Measurements from ENCODE around the gene ACOT7. TPM values are rescaled to one million over a fixed set of nuclear protein-coding genes. Genes with fewer than 3 reads are reported as not detected.

The ACOT7 gene
- total RNA-seq, 2 experiments from 2014 or later, result 23.4 to 53.6 TPM

- H3K79me2 ChIP-seq (ENCODE audit: insufficient read depth, low read depth, low read length), result peaks cover 9% of the 10 kb centered on the region
- BruUV-seq (replicated peaks), result no TSS peak
These were observed 3.6 kb downstream of the ACOT7 start for GRCh38 chr1:6389971-6390370.

GRCh38 chr1:6386371-6386949, 7.1 kb downstream of the ACOT7 start:
- Histone ChIP-seq H3K9me2 (ENCODE audit: insufficient read depth, low read length) (no peaks in the 10 kb centered on the region), H3K4me2 (ENCODE audit: low read length) (no peak overlapping the region), H3K36me3 (ENCODE audit: insufficient read depth, low read length) (peaks cover 7% of the 10 kb centered on the region; the same call in 1 of the 2 replicates), H3K27ac (ENCODE audit: low read depth, low read length, poor library complexity, severe bottlenecking) (no peak overlapping the region), H3K79me2 (ENCODE audit: insufficient read depth, low read depth, low read length) (peaks cover 10% of the 10 kb centered on the region), H4K20me1 (ENCODE audit: insufficient read depth, low read length) (no peaks in the 10 kb centered on the region), H3K4me1 (ENCODE audit: insufficient read depth, low read length, poor library complexity, severe bottlenecking) (no peaks in the 10 kb centered on the region), H2AFZ (ENCODE audit: low read length) (no peak overlapping the region), H3K4me3 (ENCODE audit: low read depth, low read length, poor library complexity, severe bottlenecking) (no peak overlapping the region), H3K9me3 (ENCODE audit: low read length) (no peaks in the 10 kb centered on the region)
- DNase-seq (ENCODE audit: low spot score), result no peak
- BruUV-seq (replicated peaks), result no TSS peak
- ChIA-PET POLR2A (no interaction called here), CTCF (ENCODE audit: unreplicated experiment) (interaction anchor here (1.0 kb wide), 1 partner anchor 41 kb away, joined by 4 read pairs; no protein-coding TSS in a partner anchor)
- no peak for TF ChIP-seq CTCF (conservative IDR thresholded peaks at IDR 0.05; ENCODE audit: low read length)
- TF ChIP-seq EZH2phosphoT487 (IDR thresholded peaks at IDR 0.05; ENCODE audit: borderline replicate concordance, low read depth, low read length), result no peak
- intact Hi-C loops (cut with micrococcal nuclease; ENCODE audit: unreplicated experiment), result no loop called here

More at GRCh38 chr1:6389971-6390370, 3.6 kb downstream of the ACOT7 start:
- H3K4me3 ChIP-seq (ENCODE audit: low read depth, low read length, poor library complexity, severe bottlenecking), result no peak overlapping the region
- no peak overlapping the region for H3K4me2 ChIP-seq (ENCODE audit: low read length)
- peaks cover 1% of the 10 kb centered on the region; the same call in 1 of the 2 replicates for H3K36me3 ChIP-seq (ENCODE audit: insufficient read depth, low read length)
- peaks cover 14% of the 10 kb centered on the region for H3K4me1 ChIP-seq (ENCODE audit: insufficient read depth, low read length, poor library complexity, severe bottlenecking)
- POLR2A ChIA-PET, result no interaction called here
- no peaks in the 10 kb centered on the region for H3K9me3 ChIP-seq (ENCODE audit: low read length)
- DNase-seq (ENCODE audit: low spot score), result no peak
- TF ChIP-seq CTCF (conservative IDR thresholded peaks at IDR 0.05; ENCODE audit: low read length) (no peak), EZH2phosphoT487 (IDR thresholded peaks at IDR 0.05; ENCODE audit: borderline replicate concordance, low read depth, low read length) (no peak)
- CTCF ChIA-PET (ENCODE audit: unreplicated experiment), result no interaction called here
- 0 out of 2 replicates have a peak, but pooled peaks cover 7% of the 10 kb centered on the region for H4K20me1 ChIP-seq (ENCODE audit: insufficient read depth, low read length)
- no peaks in the 10 kb centered on the region for H3K9me2 ChIP-seq (ENCODE audit: insufficient read depth, low read length)
- H2AFZ ChIP-seq (ENCODE audit: low read length), result no peak overlapping the region
- intact Hi-C loops (cut with micrococcal nuclease; ENCODE audit: unreplicated experiment), result loop anchor here (5.0 kb wide), 1 partner anchor 153 kb away; the partner anchor contains the start of gene ICMT
- no peak overlapping the region for H3K27ac ChIP-seq (ENCODE audit: low read depth, low read length, poor library complexity, severe bottlenecking)

DNA sequence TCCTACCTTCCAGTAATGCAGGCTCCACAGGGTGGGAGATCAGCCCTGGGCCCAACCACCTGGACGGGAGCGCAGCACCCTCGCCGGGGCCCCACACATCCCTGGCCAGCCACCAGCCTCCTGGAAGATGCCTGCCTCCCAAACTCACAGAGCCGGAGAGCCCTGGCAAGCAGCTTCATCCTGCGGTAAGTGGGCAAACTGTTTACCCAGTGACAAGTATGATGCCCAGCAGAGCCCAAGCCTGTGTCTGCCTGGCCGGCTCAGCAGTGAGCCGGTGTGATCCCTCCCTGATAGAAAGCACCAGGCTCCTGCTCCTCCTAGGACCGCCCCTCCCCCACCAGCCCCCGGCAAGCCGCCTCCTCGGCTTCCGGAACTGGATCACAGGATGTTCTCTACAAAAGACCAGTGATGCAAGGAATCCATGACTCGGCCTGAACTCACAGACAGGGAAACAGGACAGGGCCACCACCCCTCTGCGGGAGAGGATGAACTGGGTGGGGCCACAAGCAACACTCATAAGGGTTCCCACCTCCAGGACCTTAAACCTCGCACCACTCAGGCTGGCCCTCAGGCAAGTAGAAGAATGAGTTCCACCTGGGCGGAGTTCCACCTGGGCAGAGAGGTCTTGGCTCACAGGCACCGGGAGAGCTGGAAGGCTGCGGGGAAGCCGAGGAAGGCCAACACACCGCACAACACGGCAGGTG, 7.9 kb downstream of the ACOT7 start:
- no peak overlapping the region for H3K4me3 ChIP-seq (ENCODE audit: low read depth, low read length, poor library complexity, severe bottlenecking)
- TF ChIP-seq EZH2phosphoT487 (IDR thresholded peaks at IDR 0.05; ENCODE audit: borderline replicate concordance, low read depth, low read length), result no peak
- TF ChIP-seq CTCF (conservative IDR thresholded peaks at IDR 0.05; ENCODE audit: low read length), result no peak
- H2AFZ ChIP-seq (ENCODE audit: low read length), result no peak overlapping the region
- peaks cover 3% of the 10 kb centered on the region; the same call in 1 of the 2 replicates for H3K9me3 ChIP-seq (ENCODE audit: low read length)
- no peak for DNase-seq (ENCODE audit: low spot score)
- H3K36me3 ChIP-seq (ENCODE audit: insufficient read depth, low read length), result peaks cover 7% of the 10 kb centered on the region; the same call in 1 of the 2 replicates
- no peak overlapping the region for H3K27ac ChIP-seq (ENCODE audit: low read depth, low read length, poor library complexity, severe bottlenecking)
- no peaks in the 10 kb centered on the region for H3K4me1 ChIP-seq (ENCODE audit: insufficient read depth, low read length, poor library complexity, severe bottlenecking)
- H3K4me2 ChIP-seq (ENCODE audit: low read length), result no peak overlapping the region
- intact Hi-C loops (cut with micrococcal nuclease; ENCODE audit: unreplicated experiment), result no loop called here
- POLR2A ChIA-PET, result no interaction called here
- no peaks in the 10 kb centered on the region for H4K20me1 ChIP-seq (ENCODE audit: insufficient read depth, low read length)
- H3K9me2 ChIP-seq (ENCODE audit: insufficient read depth, low read length), result no peaks in the 10 kb centered on the region
- CTCF ChIA-PET (ENCODE audit: unreplicated experiment), result interaction anchor here (1.0 kb wide), 1 partner anchor 41 kb away, joined by 4 read pairs; no protein-coding TSS in a partner anchor
- H3K79me2 ChIP-seq (ENCODE audit: insufficient read depth, low read depth, low read length), result peaks cover 16% of the 10 kb centered on the region
- no TSS peak for BruUV-seq (replicated peaks)

Data from OCI-LY7 (cell line).